GM18507 (cell line): ENCODE data around the gene FXYD3.

Experiments used
- DNase-seq: peaks from one replicate; pipeline ENCODE4 v3.0.0; 2011; ENCODE audit warnings: low read depth; ENCODE audit not compliant: insufficient read length; ENCODE audit errors: extremely low spot score
- FAIRE-seq: peaks from 2 replicates; lab custom pipeline; 2011; peaks lifted over from hg19 to GRCh38; lab: Jason Lieb, UNC

FXYD3 gene

GRCh38 chr19:35153701-35154524 is 38.3 kb downstream of the FXYD3 start:
- peak; percentile 77 for FAIRE-seq

GRCh38 chr19:35154525-35155406 is 39.1 kb downstream of the FXYD3 start, which contains the start of gene FXYD5:
FXYD5 (plus strand) TSS chr19:35154735; CDS start chr19:35155551, 816 bp downstream.
- FAIRE-seq (peak; percentile 62), DNase-seq (peak; percentile 60)

More at GRCh38 chr19:35153701-35154524, 38.3 kb downstream of the FXYD3 start:
- peak; percentile 66 for DNase-seq

- peak; percentile 61 for FAIRE-seq
These were observed 39.8 kb downstream of the FXYD3 start for GRCh38 chr19:35155441-35155840.

GRCh38 chr19:35155981-35156672 is 40.5 kb downstream of the FXYD3 start:
- no peak for FAIRE-seq

More at GRCh38 chr19:35155441-35155840, 39.8 kb downstream of the FXYD3 start:
- no peak for DNase-seq

GRCh38 chr19:35156673-35157014 is 41.0 kb downstream of the FXYD3 start:
- no peak for DNase-seq
- FAIRE-seq: no peak

More at GRCh38 chr19:35155981-35156672, 40.5 kb downstream of the FXYD3 start:
- DNase-seq: no peak

- FAIRE-seq: no peak
- no peak for DNase-seq
These were observed 41.8 kb downstream of the FXYD3 start for GRCh38 chr19:35157431-35157830.

GRCh38 chr19:35159606-35160005 is 44.0 kb downstream of the FXYD3 start:
- no peak for DNase-seq
- FAIRE-seq: no peak

GRCh38 chr19:35160629-35161433 is 45.2 kb downstream of the FXYD3 start:
- DNase-seq (no peak), FAIRE-seq (no peak)

GRCh38 chr19:35161434-35161743 is 45.8 kb downstream of the FXYD3 start:
- DNase-seq (no peak), FAIRE-seq (no peak)

- no peak for FAIRE-seq
- DNase-seq: no peak
These were observed 47.1 kb downstream of the FXYD3 start for GRCh38 chr19:35162471-35163326.

- DNase-seq (no peak), FAIRE-seq (no peak)
These were observed 48.8 kb downstream of the FXYD3 start for GRCh38 chr19:35164418-35164817.

- FAIRE-seq: no peak
- no peak for DNase-seq
These were observed 49.8 kb downstream of the FXYD3 start for GRCh38 chr19:35165200-35166058.

- FAIRE-seq: no peak
- DNase-seq: no peak
These were observed 50.8 kb downstream of the FXYD3 start for GRCh38 chr19:35166100-35167063.

- DNase-seq (no peak), FAIRE-seq (no peak)
These were observed 51.9 kb downstream of the FXYD3 start for GRCh38 chr19:35167251-35168119.

- FAIRE-seq: no peak
- no peak for DNase-seq
These were observed 52.6 kb downstream of the FXYD3 start for GRCh38 chr19:35168196-35168595.
